Gastroesophageal sphincter (tissue), 4 donors: ENCODE data around the gene ELP4. TPM values are rescaled to one million over a fixed set of nuclear protein-coding genes. Genes with fewer than 3 reads are reported as not detected.

ENCODE experiments used
- ATAC-seq: fragments of 150-250 bp; one replicate; pipeline ENCODE4 v1.9.1; 2016; ENCODE audit warnings: mild to moderate bottlenecking, moderate library complexity
- H3K27ac ChIP-seq, 4 donors: fragments of 200-600 bp; sonication (generic) in 3 of 4; 1 replicate in 3 of 4; 2 replicates in 1 of 4; pipeline ENCODE4 v1.5.1; 2016 to 2019
- H3K27me3 ChIP-seq: fragments of 200-600 bp; sonication (generic); one replicate; pipeline ENCODE4 v1.5.1; 2019
- H3K36me3 ChIP-seq, 2 donors: fragments of 200-600 bp; sonication (generic); one replicate each; pipeline ENCODE4 v1.5.1; 2019; ENCODE audit warnings: control low read depth in 1 of 2
- H3K4me1 ChIP-seq, 3 donors: fragments of 200-600 bp; sonication (generic); 1 replicate in 2 of 3; 2 replicates in 1 of 3; pipeline ENCODE4 v1.5.1; 2016 to 2019; ENCODE audit warnings: control low read depth in 2 of 3
- H3K4me3 ChIP-seq, 2 donors: fragments of 200-600 bp; sonication (generic); one replicate each; pipeline ENCODE4 v1.5.1; 2019; ENCODE audit warnings: mild to moderate bottlenecking in 1 of 2, moderate library complexity in 1 of 2
- H3K9me3 ChIP-seq, 3 donors: fragments of 200-600 bp; sonication (generic); one replicate each; pipeline ENCODE4 v1.5.1; 2017 to 2019; ENCODE audit warnings: control low read depth in 2 of 3
- EP300 ChIP-seq: sonication (generic); formaldehyde crosslinking; IDR thresholded peaks from one replicate; pipeline ENCODE4 v1.6.1; 2017; ENCODE audit warnings: antibody characterized with exemption, mild to moderate bottlenecking
- POLR2A ChIP-seq, 2 donors: fragments of 450-650 bp; IDR thresholded peaks; one replicate each; pipeline ENCODE4 v1.6.1; 2017; ENCODE audit warnings: antibody characterized with exemption in 2 of 2, mild to moderate bottlenecking in 2 of 2, moderate library complexity in 1 of 2
- POLR2AphosphoS5 ChIP-seq: sonication (generic); formaldehyde crosslinking; IDR thresholded peaks from one replicate; pipeline ENCODE4 v1.6.1; 2017; ENCODE audit warnings: antibody characterized with exemption
- WGBS, 2 donors: methylation state at CpG; one replicate each; pipeline ENCODE4 v1.1.5; 2018; ENCODE audit warnings: low coverage in 1 of 2; 5-methylcytosine and 5-hydroxymethylcytosine counted together
- total RNA-seq, 4 donors: library from RNA; depleted of rRNA; stranded (reverse); fragments of >200 nt; gene quantifications; one replicate each; pipeline ENCODE4 v1.1.0, GENCODE V29; 2016
- TF ChIP-seq, protein P1 (sequence below), 4 experiments: fragments of 200-600 bp in 2 of 4; fragments of 450-650 bp in 2 of 4; sonication (generic) in 1 of 4; IDR thresholded peaks; one replicate each; pipeline ENCODE4 v1.5.1; 2017 to 2019; ENCODE audit warnings: antibody characterized with exemption in 4 of 4, mild to moderate bottlenecking in 2 of 4, moderate library complexity in 2 of 4

Gene ELP4
- total RNA-seq, 4 donors from 2014 or later = 20.6 to 33.8 (median 31.6) TPM

DNA sequence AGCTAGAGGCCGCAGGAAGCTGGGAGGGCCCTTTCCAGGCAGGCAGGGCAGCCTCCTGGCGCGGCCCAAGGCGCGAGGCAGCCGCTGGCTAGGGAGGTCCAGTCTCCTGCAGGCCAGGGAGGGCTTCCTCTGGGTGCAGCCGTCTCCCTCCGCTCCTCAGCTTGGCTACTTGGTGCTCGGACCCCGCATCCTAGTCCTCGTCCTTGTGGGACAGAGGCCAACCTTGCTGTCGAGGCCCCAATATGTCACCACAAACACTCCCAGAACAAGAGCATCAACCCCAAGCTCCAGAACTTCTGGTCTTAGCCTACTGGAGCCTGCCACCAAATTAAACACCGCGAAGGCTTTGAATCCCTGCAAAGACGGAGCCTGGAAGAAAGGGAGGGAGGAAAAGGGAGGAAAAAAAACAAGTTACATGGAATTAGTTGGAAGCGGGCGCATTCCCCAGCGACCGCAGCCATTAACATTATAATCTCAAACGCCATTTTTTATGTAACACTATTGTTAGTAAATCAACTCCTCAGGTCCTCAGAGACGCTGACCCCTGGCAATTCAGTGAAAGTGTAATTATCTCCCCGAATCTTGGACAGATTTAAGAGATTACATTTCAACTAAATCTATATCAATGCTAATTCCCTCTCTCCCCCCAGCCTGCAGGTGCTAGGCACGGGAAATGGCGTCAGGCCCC is 314.2 kb downstream of the ELP4 start:
- no peak overlapping the region for H3K27ac ChIP-seq
- TF ChIP-seq POLR2AphosphoS5 = no peak
- no peak for TF ChIP-seq POLR2A (IDR thresholded peaks at IDR 0.05)
- no peak for TF ChIP-seq EP300
- TF ChIP-seq, protein P1, sequence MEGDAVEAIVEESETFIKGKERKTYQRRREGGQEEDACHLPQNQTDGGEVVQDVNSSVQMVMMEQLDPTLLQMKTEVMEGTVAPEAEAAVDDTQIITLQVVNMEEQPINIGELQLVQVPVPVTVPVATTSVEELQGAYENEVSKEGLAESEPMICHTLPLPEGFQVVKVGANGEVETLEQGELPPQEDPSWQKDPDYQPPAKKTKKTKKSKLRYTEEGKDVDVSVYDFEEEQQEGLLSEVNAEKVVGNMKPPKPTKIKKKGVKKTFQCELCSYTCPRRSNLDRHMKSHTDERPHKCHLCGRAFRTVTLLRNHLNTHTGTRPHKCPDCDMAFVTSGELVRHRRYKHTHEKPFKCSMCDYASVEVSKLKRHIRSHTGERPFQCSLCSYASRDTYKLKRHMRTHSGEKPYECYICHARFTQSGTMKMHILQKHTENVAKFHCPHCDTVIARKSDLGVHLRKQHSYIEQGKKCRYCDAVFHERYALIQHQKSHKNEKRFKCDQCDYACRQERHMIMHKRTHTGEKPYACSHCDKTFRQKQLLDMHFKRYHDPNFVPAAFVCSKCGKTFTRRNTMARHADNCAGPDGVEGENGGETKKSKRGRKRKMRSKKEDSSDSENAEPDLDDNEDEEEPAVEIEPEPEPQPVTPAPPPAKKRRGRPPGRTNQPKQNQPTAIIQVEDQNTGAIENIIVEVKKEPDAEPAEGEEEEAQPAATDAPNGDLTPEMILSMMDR (IDR thresholded peaks at IDR 0.05) = no peak
- H3K4me1 ChIP-seq = peaks cover 0 to 30% (median 3%) of the 10 kb centered on the region in 3 donors
- ATAC-seq = no peak
- H3K4me3 ChIP-seq = no peak overlapping the region
- WGBS, 2 donors = 20 to 26% methylated on average over 12 to 13 of the region's 24 CpGs
- H3K27me3 ChIP-seq = peaks cover 100% of the 10 kb centered on the region
- peaks cover 0 to 7% (median 0%) of the 10 kb centered on the region in 3 donors for H3K9me3 ChIP-seq
- H3K36me3 ChIP-seq = no peaks in the 10 kb centered on the region

DNA sequence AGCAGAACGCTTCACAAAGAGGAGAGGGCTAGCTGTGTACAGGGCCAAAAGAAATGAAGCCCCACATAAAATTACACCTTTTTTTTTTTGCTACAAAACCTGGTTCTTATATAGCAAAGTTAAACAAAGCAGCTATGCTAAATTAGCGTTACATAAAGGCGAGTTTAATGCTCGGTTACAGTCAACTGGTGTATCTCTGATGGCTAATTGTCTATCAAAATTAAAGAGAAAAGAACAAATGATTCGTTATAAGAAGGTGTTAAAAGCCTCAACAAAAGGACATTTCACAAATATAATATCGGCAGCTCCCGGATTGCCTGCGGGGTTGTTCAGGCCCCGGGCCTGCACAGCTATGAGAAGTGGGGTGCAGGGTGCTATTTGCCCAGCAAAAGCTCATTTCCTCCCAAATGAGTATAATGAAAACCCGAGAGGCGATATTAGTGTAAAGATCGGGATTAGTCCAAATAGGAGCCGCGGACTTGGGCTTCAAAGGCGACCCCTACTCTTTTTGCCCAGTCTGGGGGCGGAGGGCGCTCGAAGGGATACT is 314.8 kb downstream of the ELP4 start:
- peaks cover 0 to 7% (median 0%) of the 10 kb centered on the region in 3 donors for H3K9me3 ChIP-seq

DNA sequence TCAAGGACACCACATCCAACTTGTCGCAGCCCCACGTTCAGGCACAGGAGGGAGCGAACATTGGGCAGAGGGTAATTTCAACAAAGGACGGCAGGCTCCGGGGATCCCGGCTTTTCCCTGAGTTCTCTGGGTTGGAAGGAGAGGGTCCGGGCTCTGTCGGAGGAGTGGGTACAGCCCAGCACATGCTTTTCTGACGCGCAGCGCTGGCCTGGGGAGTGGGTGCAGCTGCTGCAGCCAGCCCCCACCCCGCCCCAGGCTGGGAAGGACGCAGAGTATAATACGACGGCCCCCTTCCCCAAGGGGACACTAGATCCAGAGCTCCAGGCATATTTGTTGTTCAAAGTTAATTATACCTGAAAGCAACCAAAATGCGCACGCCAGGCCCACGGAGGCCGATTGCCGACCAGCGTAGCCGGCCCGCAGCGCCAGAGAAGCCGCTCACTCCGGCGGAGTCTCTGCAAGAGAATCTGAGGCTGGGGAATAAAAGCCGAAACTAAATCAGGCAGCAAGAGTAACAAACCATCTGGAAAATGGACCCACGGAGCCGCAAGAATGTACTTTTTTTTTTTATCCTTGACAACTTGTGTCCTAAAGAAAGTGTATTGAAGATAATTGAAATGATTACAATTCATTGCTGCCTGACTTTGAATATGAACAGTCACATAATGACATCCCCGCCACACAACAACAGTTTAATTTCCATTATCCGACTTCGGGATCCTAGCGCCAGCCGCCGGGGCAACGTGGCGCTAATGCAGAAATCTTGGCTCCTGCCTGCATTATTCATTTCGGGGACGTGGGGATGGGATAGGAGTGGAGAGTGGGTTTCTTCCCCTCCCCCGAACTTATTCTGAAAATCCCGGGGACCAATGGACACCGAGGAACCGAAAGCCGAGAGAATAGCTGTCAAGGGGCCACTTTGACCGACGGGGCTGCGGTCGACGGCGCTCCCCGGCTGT is 315.6 kb downstream of the ELP4 start:
- WGBS, 2 donors = 5 to 10% methylated on average over 13 to 18 of the region's 52 CpGs

More for the DNA sequence above, 314.8 kb downstream of the ELP4 start:
- Histone ChIP-seq H3K27me3 (peaks cover 100% of the 10 kb centered on the region), H3K4me1 (peaks cover 0 to 30% (median 3%) of the 10 kb centered on the region in 3 donors), H3K36me3 (no peaks in the 10 kb centered on the region), H3K4me3 (no peak overlapping the region), H3K27ac (no peak overlapping the region)
- no peak for ATAC-seq
- TF ChIP-seq POLR2A (IDR thresholded peaks at IDR 0.05) = no peak
- no peak for TF ChIP-seq POLR2AphosphoS5
- TF ChIP-seq, protein P1 (IDR thresholded peaks at IDR 0.05) = no peak
- no peak for TF ChIP-seq EP300
- 12 to 13% methylated on average over 7 to 16 of the region's 18 CpGs for WGBS, 2 donors

DNA sequence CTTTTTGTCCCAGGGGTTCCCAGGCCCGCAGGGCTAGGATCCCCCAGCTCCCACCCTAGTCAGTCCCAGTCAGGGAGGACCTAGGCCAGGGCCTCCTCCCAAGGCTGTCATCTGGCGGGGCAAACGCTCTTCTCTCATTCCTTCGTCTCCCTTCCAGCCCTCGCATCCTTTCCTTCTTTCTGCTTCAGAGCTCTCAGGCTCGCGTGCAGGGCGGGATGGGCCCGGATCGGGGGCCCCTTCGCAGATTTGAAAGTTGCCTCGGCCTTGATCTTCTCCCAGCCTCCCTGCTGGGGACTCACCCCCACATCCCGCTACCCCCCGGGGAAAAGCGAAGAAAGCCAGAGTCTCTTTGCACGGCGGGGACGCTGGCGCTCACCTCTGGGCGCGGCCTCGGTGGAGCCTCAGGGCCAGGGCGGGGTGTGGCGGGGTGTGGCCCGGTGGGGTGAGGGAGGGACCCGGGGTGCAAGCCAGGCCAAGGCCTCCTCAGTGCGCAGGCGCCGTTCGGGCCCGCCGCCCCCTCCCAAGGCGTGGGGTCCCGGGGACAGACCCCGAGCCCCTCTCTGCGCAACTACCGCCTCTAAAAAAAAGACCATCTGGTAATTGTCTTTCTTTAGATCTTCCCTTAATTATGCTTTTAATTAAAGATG is 316.4 kb downstream of the ELP4 start:
- Histone ChIP-seq H3K27me3 (peaks cover 100% of the 10 kb centered on the region), H3K4me1 (peaks cover 0 to 30% (median 3%) of the 10 kb centered on the region in 3 donors), H3K9me3 (no peaks in the 10 kb centered on the region), H3K4me3 (no peak overlapping the region), H3K36me3 (no peaks in the 10 kb centered on the region), H3K27ac (no peak overlapping the region)
- no peak for TF ChIP-seq EP300
- 0 to 4% methylated on average over 3 to 33 of the region's 37 CpGs for WGBS, 2 donors
- no peak for ATAC-seq

More for the DNA sequence above, 315.6 kb downstream of the ELP4 start:
- Histone ChIP-seq H3K27me3 (peaks cover 100% of the 10 kb centered on the region), H3K4me3 (no peak overlapping the region), H3K27ac (no peak overlapping the region), H3K36me3 (no peaks in the 10 kb centered on the region), H3K9me3 (peaks cover 0 to 2% (median 0%) of the 10 kb centered on the region in 3 donors), H3K4me1 (peaks cover 0 to 30% (median 3%) of the 10 kb centered on the region in 3 donors)
- ATAC-seq = no peak
- TF ChIP-seq POLR2A (IDR thresholded peaks at IDR 0.05) (no peak), POLR2AphosphoS5 (no peak), EP300 (no peak)
- TF ChIP-seq, protein P1 (IDR thresholded peaks at IDR 0.05) = no peak
